GM23338 (cell line): Measurements from ENCODE around the gene HOXD8. TPM values are rescaled to one million over a fixed set of nuclear protein-coding genes. Genes with fewer than 3 reads are reported as not detected.
A peak's percentile ranks its signal among the peaks of the same experiment; 100 is the strongest.

Experiments
- ATAC-seq: fragments of 200-7000 bp; cut with Tn5 transposase; 3 replicates; pipeline ENCODE4 v1.9.1; 2020
- DNase-seq: peaks from one replicate; pipeline ENCODE4 v3.0.0-alpha.2; 2015; ENCODE audit warnings: low spot score
- H2AFZ ChIP-seq: fragments of 200-600 bp; sonication (generic); 2 replicates; pipeline ENCODE4 v1.8.0; 2016; ENCODE audit warnings: antibody characterized with exemption, mild to moderate bottlenecking, moderate library complexity
- H3F3A ChIP-seq: fragments of 200-600 bp; sonication (generic); replicated peaks from 2 replicates; pipeline ENCODE4 v1.8.0; 2017; ENCODE audit warnings: antibody characterized with exemption, mixed run types, low read depth
- H3K27ac ChIP-seq: fragments of 200-600 bp; sonication (generic); 2 replicates; pipeline ENCODE4 v1.6.1; 2016; ENCODE audit warnings: low read depth
- H3K27me3 ChIP-seq: fragments of 200-600 bp; sonication (generic); 2 replicates; pipeline ENCODE4 v1.8.0; 2016; ENCODE audit warnings: mild to moderate bottlenecking, mixed run types, moderate library complexity; ENCODE audit not compliant: insufficient read depth
- H3K36me3 ChIP-seq: fragments of 200-600 bp; sonication (generic); 2 replicates; pipeline ENCODE4 v1.8.0; 2016; ENCODE audit warnings: mild to moderate bottlenecking; ENCODE audit not compliant: insufficient read depth
- H3K4me1 ChIP-seq: fragments of 200-600 bp; sonication (generic); 2 replicates; pipeline ENCODE4 v1.8.0; 2016; ENCODE audit warnings: mild to moderate bottlenecking, moderate library complexity; ENCODE audit not compliant: insufficient read depth
- H3K4me2 ChIP-seq: fragments of 200-600 bp; sonication (generic); 2 replicates; pipeline ENCODE4 v1.7.1; 2017; ENCODE audit warnings: mixed run types
- H3K4me3 ChIP-seq: fragments of 200-600 bp; sonication (generic); 2 replicates; pipeline ENCODE4 v1.6.1; 2016; ENCODE audit warnings: mixed run types
- H3K79me2 ChIP-seq: fragments of 200-600 bp; sonication (generic); replicated peaks from 2 replicates; pipeline ENCODE4 v1.8.0; 2017; ENCODE audit warnings: mild to moderate bottlenecking; ENCODE audit not compliant: insufficient read depth
- H3K9me2 ChIP-seq: fragments of 200-600 bp; sonication (generic); 2 replicates; pipeline ENCODE4 v1.8.0; 2017; ENCODE audit not compliant: insufficient read depth
- H4K20me1 ChIP-seq: fragments of 200-600 bp; sonication (generic); replicated peaks from 2 replicates; pipeline ENCODE4 v1.8.0; 2017; ENCODE audit warnings: mild to moderate bottlenecking; ENCODE audit not compliant: insufficient read depth
- H3K27ac Mint-ChIP-seq: 2 replicates; pipeline ENCODE4 v1.8.0; 2020; ENCODE audit warnings: inconsistent platforms, mild to moderate bottlenecking, moderate library complexity, mixed read lengths
- H3K27me3 Mint-ChIP-seq: 3 replicates; pipeline ENCODE4 v1.8.0; 2022; ENCODE audit warnings: low read depth, mild to moderate bottlenecking, moderate library complexity, mixed read lengths, inconsistent platforms; ENCODE audit not compliant: insufficient read depth, poor library complexity
- H3K36me3 Mint-ChIP-seq: 3 replicates; pipeline ENCODE4 v1.8.0; 2021; ENCODE audit warnings: low read depth, mild to moderate bottlenecking, inconsistent platforms, moderate library complexity, mixed read lengths
- H3K4me1 Mint-ChIP-seq: 3 replicates; pipeline ENCODE4 v1.8.0; 2020; ENCODE audit warnings: mild to moderate bottlenecking, inconsistent platforms, mixed read lengths
- H3K4me3 Mint-ChIP-seq: 3 replicates; pipeline ENCODE4 v1.8.0; 2021; ENCODE audit warnings: moderate library complexity, mild to moderate bottlenecking, inconsistent platforms, mixed read lengths
- H3K9me3 Mint-ChIP-seq: 3 replicates; pipeline ENCODE4 v1.8.0; 2020; ENCODE audit warnings: moderate library complexity, mild to moderate bottlenecking, inconsistent platforms, mixed read lengths
- CTCF ChIP-seq, 2 experiments: fragments of 200-600 bp in 1 of 2; sonication (generic) in 1 of 2; conservative IDR thresholded peaks; 2 replicates each; pipeline versions ENCODE4 v1.5.1 to v1.6.1; 2016 to 2017; ENCODE audit warnings: antibody characterized with exemption in 2 of 2, low read depth in 2 of 2, mild to moderate bottlenecking in 2 of 2, moderate library complexity in 1 of 2
- ETS1 ChIP-seq: IDR thresholded peaks from 2 replicates; pipeline ENCODE4 v1.6.1; 2016; ENCODE audit warnings: antibody characterized with exemption
- EZH2 ChIP-seq: fragments of 200-600 bp; sonication (generic); IDR thresholded peaks from one replicate; pipeline ENCODE4 v1.8.0; 2017; ENCODE audit warnings: antibody characterized with exemption, mild to moderate bottlenecking, low read depth; ENCODE audit not compliant: unreplicated experiment
- EZH2phosphoT487 ChIP-seq: fragments of 200-600 bp; sonication (generic); IDR thresholded peaks from one replicate; pipeline ENCODE4 v1.8.1; 2018; ENCODE audit warnings: antibody characterized with exemption; ENCODE audit not compliant: unreplicated experiment
- NANOG ChIP-seq: IDR thresholded peaks from 2 replicates; pipeline ENCODE4 v1.6.1; 2016; ENCODE audit warnings: antibody characterized with exemption, borderline replicate concordance
- STAT1 ChIP-seq: IDR thresholded peaks from one replicate; pipeline ENCODE4 v1.6.1; 2016; ENCODE audit warnings: antibody characterized with exemption; ENCODE audit not compliant: unreplicated experiment
- ZNF114 ChIP-seq: fragments of 250-450 bp; sonication (Bioruptor Pico); IDR thresholded peaks from 2 replicates; pipeline ENCODE4 v1.5.0; 2020; ENCODE audit warnings: mild to moderate bottlenecking, moderate library complexity
- ZNF331 ChIP-seq: fragments of 250-450 bp; sonication (Bioruptor Pico); IDR thresholded peaks from 2 replicates; pipeline ENCODE4 v1.5.0; 2020; ENCODE audit warnings: low read depth, mild to moderate bottlenecking, moderate library complexity
- polyA plus RNA-seq: library from polyadenylated mRNA; unstranded; fragments of >200 nt; fragmentation: Nextera tagmentation; extraction: Ambion mirVana; gene quantifications from 2 replicates; pipeline ENCODE4 v1.2.1, GENCODE V29; 2016
- total RNA-seq: library from RNA; depleted of rRNA; stranded (reverse); fragments of >200 nt; shearing (Covaris generic); gene quantifications from 2 replicates; pipeline ENCODE4 v1.2.3, GENCODE V29; 2014

Gene HOXD8
- total and polyA plus RNA-seq, 2 experiments from 2014 or later: not detected

GRCh38 chr2:176151442-176152287 is 22.2 kb downstream of the HOXD8 start, which contains the start of gene HOXD4:
Gene HOXD4 (plus strand): TSS chr2:176151550. CDS start chr2:176151634, 84 bp downstream.
- peaks cover 37% of the 10 kb centered on the region for H3F3A ChIP-seq
- peaks cover 59% of the 10 kb centered on the region for H4K20me1 ChIP-seq
- H3K4me1 Mint-ChIP-seq: peaks cover 26% of the 10 kb centered on the region
- H3K4me3 ChIP-seq: peak within 1 kb of the TSS; percentile 34
- H3K27me3 ChIP-seq: peaks cover 100% of the 10 kb centered on the region
- no peak within 1 kb of the TSS for H3K27ac Mint-ChIP-seq
- no peaks in the 10 kb centered on the region for H3K9me2 ChIP-seq
- no peaks in the 10 kb centered on the region for H3K36me3 Mint-ChIP-seq
- H3K4me2 ChIP-seq: peak within 1 kb of the TSS; percentile 44
- no peak within 1 kb of the TSS for H3K27ac ChIP-seq
- TF ChIP-seq ETS1: no peak
- TF ChIP-seq EZH2phosphoT487: peak; percentile 98
- TF ChIP-seq CTCF (conservative IDR thresholded peaks at IDR 0.05; ENCODE audit: low read depth in 2 of 2): no peak
- no peak for TF ChIP-seq NANOG
- TF ChIP-seq EZH2: peak; percentile 95
- no peaks in the 10 kb centered on the region for H3K79me2 ChIP-seq
- peaks cover 99% of the 10 kb centered on the region for H3K27me3 Mint-ChIP-seq
- H3K4me1 ChIP-seq: peaks cover 39% of the 10 kb centered on the region
- no peaks in the 10 kb centered on the region for H3K36me3 ChIP-seq
- no peak within 1 kb of the TSS for H2AFZ ChIP-seq
- ATAC-seq (peak; percentile 29), DNase-seq (peak; percentile 51)
- peaks cover 4% of the 10 kb centered on the region; the same call in 1 of the 3 replicates for H3K9me3 Mint-ChIP-seq
- H3K4me3 Mint-ChIP-seq: peak within 1 kb of the TSS; percentile 59

GRCh38 chr2:176152350-176153181 is 23.1 kb downstream of the HOXD8 start:
- Mint-ChIP-seq H3K4me3 (peak overlapping the region; percentile 23; the same call in 1 of the 3 replicates), H3K36me3 (no peaks in the 10 kb centered on the region), H3K27ac (no peak overlapping the region), H3K4me1 (peaks cover 22% of the 10 kb centered on the region), H3K27me3 (peaks cover 98% of the 10 kb centered on the region), H3K9me3 (peaks cover 5% of the 10 kb centered on the region; the same call in 1 of the 3 replicates)
- Histone ChIP-seq H3K36me3 (no peaks in the 10 kb centered on the region), H3K4me3 (peak overlapping the region; percentile 34; the same call in 1 of the 2 replicates), H3K79me2 (no peaks in the 10 kb centered on the region), H3K4me2 (peak overlapping the region; percentile 38; the same call in 1 of the 2 replicates), H3K9me2 (no peaks in the 10 kb centered on the region), H4K20me1 (peaks cover 52% of the 10 kb centered on the region), H3K27ac (no peak overlapping the region), H3K4me1 (peaks cover 43% of the 10 kb centered on the region), H3K27me3 (peaks cover 100% of the 10 kb centered on the region), H2AFZ (no peak overlapping the region), H3F3A (peaks cover 37% of the 10 kb centered on the region)
- DNase-seq (peak; percentile 36), ATAC-seq (peak; percentile 3)
- TF ChIP-seq NANOG (no peak), STAT1 (no peak), EZH2 (peak; percentile 98), ETS1 (no peak), ZNF331 (CRISPR knock-in tag) (no peak), CTCF (conservative IDR thresholded peaks at IDR 0.05; ENCODE audit: low read depth in 2 of 2) (no peak), ZNF114 (no peak)
